Measurements from ENCODE around the gene HEXD. TPM values are rescaled to one million over a fixed set of nuclear protein-coding genes. Genes with fewer than 3 reads are reported as not detected.
"Not testable (repeated sequence)": the region's sequence is repeated elsewhere in the genome, so short reads cannot be mapped to it uniquely, and the experiment has no call there.

Gene HEXD
- total RNA-seq, 1 donor from 2014 or later: 49.7 TPM

DNA sequence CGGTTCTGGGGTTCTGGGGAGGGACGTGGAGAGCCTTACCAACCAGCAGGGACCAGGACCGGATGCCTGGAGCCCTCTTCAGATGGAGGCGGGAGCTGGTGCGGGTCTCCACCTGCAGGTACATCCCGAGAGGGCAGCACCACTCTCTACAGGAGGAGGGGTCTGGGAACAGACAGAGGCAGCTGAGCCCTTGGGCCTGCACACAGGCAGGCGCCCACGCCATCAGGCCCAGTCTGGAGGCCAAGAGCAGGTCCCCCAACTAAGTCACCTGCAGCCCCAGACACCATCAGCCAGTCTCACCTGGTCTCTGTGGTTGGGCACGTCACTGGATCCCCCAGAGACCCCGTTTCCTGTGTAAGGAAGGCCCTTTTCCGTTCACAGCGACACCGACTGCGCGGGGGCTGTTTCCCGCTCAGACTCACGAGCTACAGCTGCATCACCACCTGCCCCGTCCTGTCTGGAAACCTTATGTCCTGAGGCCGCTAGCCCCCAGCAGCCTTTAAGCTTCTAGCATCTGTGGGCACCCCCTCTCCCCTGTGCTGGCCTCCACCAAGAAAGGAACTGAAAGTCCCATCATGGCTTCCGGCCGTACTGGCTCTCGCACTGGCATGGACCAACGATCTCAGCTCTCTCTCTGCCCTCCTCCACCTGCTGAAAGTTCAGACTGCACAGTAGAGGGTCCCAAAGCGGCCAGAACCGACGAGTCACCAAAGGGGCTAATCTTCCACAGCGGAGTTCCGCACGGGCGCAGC is 31.2 kb downstream of the HEXD start:
- Mint-ChIP-seq H3K27ac (no peak overlapping the region), H3K27me3 (no peaks in the 10 kb centered on the region), H3K4me1 (ENCODE audit: unreplicated experiment) (peaks cover 12% of the 10 kb centered on the region), H3K9me3 (peaks cover 6% of the 10 kb centered on the region), H3K4me3 (peak overlapping the region; percentile 90), H3K36me3 (no peaks in the 10 kb centered on the region)
- no peak for TF ChIP-seq CTCF (conservative IDR thresholded peaks at IDR 0.05)
- DNase-seq (ENCODE audit: extremely low spot score, unreplicated experiment): no peak

- Mint-ChIP-seq H3K36me3 (no peaks in the 10 kb centered on the region), H3K27ac (peak overlapping the region; percentile 26), H3K4me1 (ENCODE audit: unreplicated experiment) (peaks cover 12% of the 10 kb centered on the region), H3K4me3 (peak overlapping the region; percentile 90), H3K27me3 (no peaks in the 10 kb centered on the region), H3K9me3 (peaks cover 6% of the 10 kb centered on the region)
- no peak for DNase-seq (ENCODE audit: extremely low spot score, unreplicated experiment)
- TF ChIP-seq CTCF (conservative IDR thresholded peaks at IDR 0.05): no peak
Measured at GRCh38 chr17:82449883-82450356, 31.8 kb downstream of the HEXD start.

GRCh38 chr17:82450357-82451106 is 32.4 kb downstream of the HEXD start, which contains the start of gene CYBC1:
TSS of gene CYBC1 (minus strand) at chr17:82450752. CDS start at chr17:82449254, 1,498 bp downstream.
- Mint-ChIP-seq H3K9me3 (peaks cover 6% of the 10 kb centered on the region), H3K27ac (peak within 1 kb of the TSS; percentile 80), H3K27me3 (no peaks in the 10 kb centered on the region), H3K36me3 (no peaks in the 10 kb centered on the region), H3K4me3 (peak within 1 kb of the TSS; percentile 90), H3K4me1 (ENCODE audit: unreplicated experiment) (peaks cover 12% of the 10 kb centered on the region)
- no peak for TF ChIP-seq CTCF (conservative IDR thresholded peaks at IDR 0.05)
- peak; percentile 96 for DNase-seq (ENCODE audit: extremely low spot score, unreplicated experiment)

DNA sequence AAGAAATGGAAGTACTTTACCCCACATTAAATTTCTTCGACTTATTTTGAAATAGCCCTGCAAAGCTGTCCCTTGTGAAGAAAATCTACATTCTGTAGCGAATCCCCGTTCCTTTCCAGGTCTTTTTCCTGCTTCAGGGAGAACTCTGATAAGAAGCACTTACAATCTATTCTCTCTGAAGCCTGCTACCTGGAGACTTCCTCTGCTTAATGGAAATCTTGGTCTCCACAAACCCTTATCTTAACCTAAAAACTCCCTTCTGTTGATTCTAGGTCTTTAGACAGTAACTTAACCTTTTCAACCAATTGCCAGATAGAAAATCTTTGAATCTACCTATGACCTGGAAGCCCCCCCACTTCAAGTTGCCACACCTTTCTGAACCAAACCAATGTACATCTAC is 34.0 kb downstream of the HEXD start:
- H3K27ac Mint-ChIP-seq: no peak overlapping the region
- H3K27me3 Mint-ChIP-seq: no peaks in the 10 kb centered on the region
- H3K36me3 Mint-ChIP-seq: no peaks in the 10 kb centered on the region
- no peak for TF ChIP-seq CTCF (conservative IDR thresholded peaks at IDR 0.05)
- peaks cover 16% of the 10 kb centered on the region for H3K4me1 Mint-ChIP-seq (ENCODE audit: unreplicated experiment)
- H3K9me3 Mint-ChIP-seq: peaks cover 6% of the 10 kb centered on the region
- DNase-seq (ENCODE audit: extremely low spot score, unreplicated experiment): no peak
- peak overlapping the region; percentile 37 for H3K4me3 Mint-ChIP-seq

- H3K9me3 Mint-ChIP-seq; H3K4me3 Mint-ChIP-seq; H3K36me3 Mint-ChIP-seq; H3K27ac Mint-ChIP-seq; H3K27me3 Mint-ChIP-seq; DNase-seq (ENCODE audit: extremely low spot score, unreplicated experiment): not testable (repeated sequence)
- peaks cover 25% of the 10 kb centered on the region for H3K4me1 Mint-ChIP-seq (ENCODE audit: unreplicated experiment)
Measured at GRCh38 chr17:82453151-82453550, 35.0 kb downstream of the HEXD start.

- H3K4me3 Mint-ChIP-seq; DNase-seq (ENCODE audit: extremely low spot score, unreplicated experiment); H3K27me3 Mint-ChIP-seq; H3K27ac Mint-ChIP-seq; H3K36me3 Mint-ChIP-seq; H3K9me3 Mint-ChIP-seq: not testable (repeated sequence)
- peaks cover 25% of the 10 kb centered on the region for H3K4me1 Mint-ChIP-seq (ENCODE audit: unreplicated experiment)
Measured at GRCh38 chr17:82453706-82454105, 35.6 kb downstream of the HEXD start.
